ENCODE data around the gene GCM1.
A peak's percentile ranks its signal among the peaks of the same experiment; 100 is the strongest.
"Not testable (repeated sequence)": the region's sequence is repeated elsewhere in the genome, so short reads cannot be mapped to it uniquely, and the experiment has no call there.

GCM1 gene

GRCh38 chr6:53148684-53149083 is at the start of gene GCM1:
GCM1 (minus strand) TSS chr6:53148841; CDS start chr6:53145632, 3,209 bp downstream.
- no peak for DNase-seq (ENCODE audit: low read depth in 3 of 3)

- no peak for DNase-seq (ENCODE audit: low read depth in 3 of 3)
Measured at GRCh38 chr6:53197553-53197952, 48.9 kb upstream of the GCM1 start.

GRCh38 chr6:53195048-53195447 is 46.4 kb upstream of the GCM1 start:
- DNase-seq (ENCODE audit: low read depth in 3 of 3) = no peak

GRCh38 chr6:53192682-53193188 is 44.1 kb upstream of the GCM1 start:
- DNase-seq (ENCODE audit: low read depth in 3 of 3) = no peak

GRCh38 chr6:53189554-53189953 is 40.9 kb upstream of the GCM1 start:
- no peak for DNase-seq (ENCODE audit: low read depth in 3 of 3)

GRCh38 chr6:53188833-53189232 is 40.2 kb upstream of the GCM1 start:
- no peak for DNase-seq (ENCODE audit: low read depth in 3 of 3)

GRCh38 chr6:53180678-53181077 is 32.0 kb upstream of the GCM1 start:
- no peak for DNase-seq (ENCODE audit: low read depth in 3 of 3)

- DNase-seq (ENCODE audit: low read depth in 3 of 3) = no peak
Measured at GRCh38 chr6:53179961-53180651, 31.5 kb upstream of the GCM1 start.

- no peak for DNase-seq (ENCODE audit: low read depth in 3 of 3)
Measured at GRCh38 chr6:53178837-53179432, 30.3 kb upstream of the GCM1 start.

GRCh38 chr6:53175027-53175426 is 26.4 kb upstream of the GCM1 start:
- no peak for DNase-seq (ENCODE audit: low read depth in 3 of 3)

GRCh38 chr6:53172468-53172803 is 23.8 kb upstream of the GCM1 start:
- no peak for DNase-seq (ENCODE audit: low read depth in 3 of 3)

GRCh38 chr6:53171605-53172467 is 23.2 kb upstream of the GCM1 start:
- peak; percentile 80 to 88 (median 84) for DNase-seq (ENCODE audit: low read depth in 3 of 3)

GRCh38 chr6:53168516-53169267 is 20.1 kb upstream of the GCM1 start:
- no peak for DNase-seq (ENCODE audit: low read depth in 3 of 3)

- no peak for DNase-seq (ENCODE audit: low read depth in 3 of 3)
Measured at GRCh38 chr6:53165293-53165692, 16.7 kb upstream of the GCM1 start.

- no peak for DNase-seq (ENCODE audit: low read depth in 3 of 3)
Measured at GRCh38 chr6:53162606-53163005, 14.0 kb upstream of the GCM1 start.

- DNase-seq (ENCODE audit: low read depth in 3 of 3) = no peak
Measured at GRCh38 chr6:53161481-53162009, 12.9 kb upstream of the GCM1 start.

GRCh38 chr6:53159558-53159957 is 10.9 kb upstream of the GCM1 start:
- DNase-seq (ENCODE audit: low read depth in 3 of 3) = no peak

- not testable (repeated sequence) for DNase-seq (ENCODE audit: low read depth in 3 of 3)
Measured at GRCh38 chr6:53158076-53158475, 9.4 kb upstream of the GCM1 start.

GRCh38 chr6:53155279-53155678 is 6.6 kb upstream of the GCM1 start:
- not testable (repeated sequence) for DNase-seq (ENCODE audit: low read depth in 3 of 3)

- no peak for DNase-seq (ENCODE audit: low read depth in 3 of 3)
Measured at GRCh38 chr6:53154794-53155193, 6.2 kb upstream of the GCM1 start.

- DNase-seq (ENCODE audit: low read depth in 3 of 3) = no peak
Measured at GRCh38 chr6:53154071-53154470, 5.4 kb upstream of the GCM1 start.

GRCh38 chr6:53152576-53152975 is 3.9 kb upstream of the GCM1 start:
- DNase-seq (ENCODE audit: low read depth in 3 of 3) = no peak
